T-helper 1 cell treated with Interleukin-12 subunit alpha and Interleukin-12 subunit beta and Interleukin-4 antibody, amounts not matched to agents 30 ng/mL and 1 ng/mL, for 36 hours (primary cell): ENCODE measurements around the gene FARP1. TPM values are rescaled to one million over a fixed set of nuclear protein-coding genes. Genes with fewer than 3 reads are reported as not detected.

Source experiments
- intact Hi-C: fragments of 100-400 bp; cut with micrococcal nuclease; formaldehyde crosslinking; loops from one replicate; pipeline ENCODE4 v1.15.1; 2024
- total RNA-seq: library from RNA; stranded (reverse); gene quantifications from 2 replicates; pipeline ENCODE4 v1.2.3, GENCODE V29; 2022

Gene FARP1
- total RNA-seq, 1 donor from 2014 or later = 0.17 TPM

DNA sequence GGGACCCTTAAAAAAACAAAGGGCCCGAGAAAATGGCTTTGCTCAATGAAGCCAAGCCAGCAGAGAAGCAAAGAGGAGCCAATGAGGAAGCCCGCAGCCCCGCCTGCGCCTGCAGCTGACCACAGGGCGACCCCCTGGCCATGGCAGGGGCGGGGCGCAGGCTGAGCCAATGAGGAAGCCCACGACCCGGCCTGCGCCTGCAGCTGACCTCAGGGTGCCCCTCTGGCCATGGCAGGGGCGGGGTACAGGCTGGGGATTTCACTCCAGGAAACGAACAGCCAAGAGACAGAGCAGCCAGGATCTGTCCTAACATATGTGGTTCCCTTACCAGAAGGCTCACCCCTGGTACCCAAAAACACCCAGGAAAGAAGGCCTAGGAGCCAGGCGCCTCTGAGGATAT lies 332.6 kb downstream of the FARP1 start:
- intact Hi-C loops = loop anchor here (10.0 kb wide), 2 partner anchors 739 to 1251 kb away; partner anchors contain the start of gene MBNL2

DNA sequence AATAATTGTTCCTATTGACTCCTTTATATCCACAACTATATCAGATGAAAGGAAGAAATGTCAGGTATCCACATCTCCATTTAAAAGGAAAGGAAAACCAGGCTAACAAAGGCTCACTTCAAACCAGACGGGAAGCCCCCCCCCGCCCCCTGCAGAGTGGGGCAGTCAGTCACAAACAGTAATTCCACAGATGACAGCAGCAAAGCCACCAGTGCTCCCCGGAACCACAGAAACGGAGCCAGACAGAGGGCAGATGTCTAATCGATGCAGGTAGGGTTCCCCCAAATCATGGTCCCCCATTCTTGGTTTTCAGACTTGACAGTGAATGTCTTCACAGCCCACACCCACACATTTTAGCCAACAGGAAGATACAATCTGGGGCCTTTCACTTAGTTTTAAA lies 333.2 kb downstream of the FARP1 start:
- intact Hi-C loops = loop anchor here (1.0 to 10.0 kb wide), 11 partner anchors 28 to 1251 kb away; partner anchors contain the start of gene MBNL2

DNA sequence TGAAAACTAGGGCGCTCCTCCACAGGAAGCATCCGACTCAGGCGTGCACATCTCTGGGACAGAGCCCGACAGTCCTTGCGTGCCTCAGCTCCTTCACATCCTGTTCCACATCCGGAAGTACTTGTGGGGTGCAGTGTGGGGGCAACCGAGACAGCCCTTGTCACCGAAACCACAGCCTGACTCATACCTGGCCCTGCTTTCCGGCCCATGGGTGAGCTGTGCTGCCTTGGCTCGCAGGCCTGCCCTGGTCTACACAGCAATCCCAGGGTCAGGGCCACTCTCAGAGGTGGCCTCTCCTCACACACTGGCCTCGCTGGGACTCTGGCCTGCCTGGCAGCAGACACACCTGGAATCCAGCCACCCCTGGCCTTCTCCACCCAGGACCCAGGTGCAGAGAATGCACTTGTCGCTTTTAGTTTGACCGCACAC lies 333.7 kb downstream of the FARP1 start:
- intact Hi-C loops = loop anchor here (1.0 to 10.0 kb wide), 11 partner anchors 28 to 1252 kb away; partner anchors contain the start of gene MBNL2

DNA sequence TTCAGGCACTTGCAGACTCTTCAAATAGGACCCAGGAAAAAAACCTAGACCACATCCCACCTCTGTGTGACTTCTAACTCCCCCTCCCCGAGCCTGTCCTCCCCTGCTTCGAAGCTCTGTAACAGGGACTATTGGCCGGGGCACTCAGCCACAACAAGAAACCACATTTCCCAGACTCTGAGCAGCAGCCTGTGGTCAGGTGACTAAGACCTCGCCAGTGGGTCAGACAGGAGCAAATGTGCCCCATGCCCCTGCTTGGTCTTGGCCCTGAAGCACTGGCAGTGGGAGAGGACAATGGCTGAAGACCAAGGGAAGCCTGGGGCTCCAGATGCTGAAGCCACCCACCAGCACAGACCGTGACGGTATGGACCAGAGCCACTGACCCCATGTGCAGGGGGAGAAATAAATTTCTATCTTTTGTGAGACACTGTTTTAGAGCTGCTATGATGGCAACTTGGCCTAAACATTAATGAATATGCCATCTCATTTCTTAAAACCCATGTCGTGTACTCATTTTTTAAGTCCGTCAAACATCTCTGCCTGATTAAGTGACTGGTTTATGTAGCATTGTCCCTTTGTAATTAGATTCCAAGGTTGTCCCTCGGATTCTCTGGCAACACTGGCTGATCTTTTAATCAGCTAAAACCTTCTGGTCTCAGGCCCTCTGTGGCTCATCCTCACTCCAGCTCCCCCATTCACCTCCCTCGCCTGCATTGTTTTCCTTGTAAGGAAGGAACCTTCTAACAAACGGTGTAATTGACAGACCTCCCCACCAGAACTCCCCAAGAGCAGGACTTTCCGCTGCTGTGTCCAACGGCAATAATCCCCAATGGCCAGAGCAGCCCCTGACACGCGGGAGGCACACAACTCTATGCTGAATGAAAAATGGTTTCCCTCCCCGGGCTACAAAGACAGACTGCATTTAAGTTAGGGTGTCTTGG lies 335.6 kb downstream of the FARP1 start:
- intact Hi-C loops = loop anchor here (10.0 kb wide), 2 partner anchors 736 to 1254 kb away; partner anchors contain the start of gene MBNL2

DNA sequence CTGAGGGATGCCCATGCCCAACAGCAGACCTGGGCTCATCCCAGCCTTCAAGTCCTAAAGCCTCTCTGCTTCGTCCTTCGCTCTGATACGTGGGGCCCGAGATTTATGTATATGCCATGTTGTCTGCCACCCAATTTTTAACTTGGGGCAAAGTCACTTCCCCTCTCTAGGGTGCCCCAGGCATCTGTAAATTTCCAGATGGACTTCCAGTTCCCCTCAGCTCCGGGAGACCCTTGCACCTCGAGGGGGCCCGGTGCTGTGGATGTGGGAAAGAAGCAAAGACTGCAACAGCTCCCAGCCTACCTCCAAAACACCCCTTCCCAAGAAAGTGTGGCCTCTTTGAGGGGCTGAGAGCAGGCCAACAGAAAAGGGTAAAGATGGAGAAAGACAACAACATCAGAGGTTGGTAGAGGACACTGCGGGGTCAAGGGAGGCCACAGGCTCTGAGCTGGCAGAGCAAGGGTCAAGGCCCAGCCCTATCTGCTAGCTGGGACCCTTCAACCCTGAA lies 336.7 kb downstream of the FARP1 start:
- intact Hi-C loops = loop anchor here (10.0 kb wide), 2 partner anchors 735 to 1255 kb away; partner anchors contain the start of gene MBNL2

DNA sequence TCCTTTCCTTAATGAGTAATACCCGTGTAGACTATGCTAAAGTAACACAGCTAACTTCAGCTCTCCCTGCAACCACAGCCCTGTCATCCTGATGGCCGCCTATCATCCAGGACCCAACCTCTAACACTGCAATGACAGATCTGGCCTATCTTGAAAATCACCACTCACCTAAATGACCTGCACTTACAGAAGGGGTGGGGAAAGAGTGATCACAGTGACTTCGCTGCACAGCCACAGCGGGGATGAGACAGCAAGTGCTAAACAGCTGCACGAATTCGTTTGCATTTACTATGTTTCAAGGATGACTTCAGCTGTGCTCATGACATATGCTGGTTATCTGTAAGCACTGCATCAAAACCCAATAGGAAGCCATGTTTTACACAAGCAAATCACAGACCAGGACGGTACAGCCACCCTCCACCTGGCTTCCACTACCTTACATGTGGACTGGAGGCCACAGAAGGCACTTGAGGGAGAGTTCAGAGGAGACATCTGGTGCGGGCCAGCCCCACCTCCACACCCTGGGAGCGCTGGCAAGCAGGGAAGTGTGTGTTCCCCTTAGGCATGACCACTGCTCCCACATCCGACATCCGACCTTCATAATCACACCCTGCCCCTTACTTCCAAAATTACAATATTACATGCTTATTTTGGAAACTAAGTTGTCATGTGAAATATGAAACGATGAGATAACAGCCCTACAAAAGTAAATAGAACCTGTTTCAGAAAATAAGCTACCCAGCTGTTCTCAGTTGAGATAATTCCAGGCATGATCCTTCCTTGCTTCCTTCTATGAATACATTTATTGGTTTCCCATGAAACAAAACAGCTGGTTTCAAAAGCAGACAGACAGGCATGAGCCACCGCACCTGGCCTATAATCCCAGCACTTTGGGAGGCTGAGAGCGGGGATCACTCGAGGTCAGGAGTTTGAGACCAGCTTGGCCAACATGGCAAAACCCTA lies 338.3 kb downstream of the FARP1 start:
- intact Hi-C loops = no loop called here

DNA sequence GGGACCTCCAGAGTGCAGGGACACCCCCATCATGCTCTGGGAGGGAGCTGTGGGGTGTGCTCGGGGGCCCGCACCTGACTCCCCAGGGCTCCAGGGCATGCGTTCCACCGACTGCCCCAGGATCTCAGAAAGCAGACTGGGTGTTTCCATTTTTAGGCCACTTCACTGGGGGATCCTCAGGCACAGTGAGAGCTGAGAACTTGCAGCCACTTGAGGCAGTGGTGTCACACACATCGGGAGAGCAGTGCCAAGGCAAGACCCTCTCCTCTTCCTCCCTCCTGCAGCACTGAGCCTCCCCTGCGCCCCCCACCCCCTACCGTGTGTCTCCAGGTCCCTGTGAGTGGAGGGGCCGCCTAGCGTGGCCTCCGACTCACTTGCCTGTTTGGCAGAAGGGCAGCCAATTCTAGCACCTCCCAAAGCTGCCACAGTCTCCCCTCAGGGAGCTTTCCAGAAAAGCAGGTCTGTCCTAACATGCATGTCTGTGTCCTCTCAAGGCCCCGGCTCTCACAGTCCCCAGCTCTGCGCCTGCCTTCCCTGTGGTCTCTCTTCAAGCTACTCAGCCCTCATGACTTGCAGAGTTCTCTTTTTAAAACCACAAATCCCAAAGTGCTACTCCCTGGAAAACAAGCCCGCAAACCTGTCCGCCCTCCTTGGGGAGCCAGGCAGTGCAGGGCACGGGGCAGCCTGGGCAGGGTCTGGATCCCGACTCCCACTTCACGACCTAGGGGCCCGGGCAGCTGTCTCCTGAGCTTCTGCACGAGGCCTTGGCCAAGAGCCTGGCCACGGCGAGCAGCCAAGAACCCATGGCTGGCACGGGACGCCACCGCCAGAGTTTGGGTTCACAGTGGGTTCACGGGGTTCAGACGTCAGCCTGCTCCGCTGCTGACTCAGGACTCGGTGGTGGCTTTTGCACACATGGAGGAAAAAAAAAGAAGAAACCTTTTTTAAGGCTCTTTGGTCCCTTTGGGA lies 339.9 kb downstream of the FARP1 start:
- intact Hi-C loops = no loop called here

DNA sequence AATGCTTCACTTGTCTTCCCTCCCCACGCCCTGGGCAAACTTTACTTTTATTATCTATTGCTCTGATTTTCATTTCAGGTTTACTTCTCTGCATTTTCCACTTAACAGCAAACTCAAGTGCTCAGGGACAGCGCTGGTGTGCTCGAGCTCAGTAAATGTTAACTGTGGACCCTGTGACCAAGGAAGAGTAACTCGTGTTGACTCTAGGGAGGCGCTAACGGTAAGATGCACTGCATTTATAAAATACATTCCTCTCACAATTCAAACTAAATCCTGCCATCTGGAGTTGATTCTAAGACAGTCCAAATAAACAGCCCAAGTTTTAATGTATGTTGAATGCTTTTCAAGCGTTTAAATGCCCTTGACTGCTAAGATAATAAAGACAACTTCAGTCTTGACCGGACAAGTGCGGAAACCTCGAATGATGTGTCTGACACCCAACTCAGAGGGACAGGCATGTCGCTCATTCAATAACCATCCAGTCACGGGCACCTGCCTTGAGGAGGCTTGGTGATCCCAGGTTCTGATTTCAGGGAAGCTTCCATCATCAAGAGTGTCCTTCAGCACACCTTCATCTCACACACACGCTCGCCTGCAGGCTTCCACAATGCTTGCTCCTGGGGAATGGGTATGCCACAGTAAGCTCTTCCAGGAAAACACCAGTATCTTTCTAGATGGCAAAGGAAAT lies 340.9 kb downstream of the FARP1 start:
- intact Hi-C loops = no loop called here

DNA sequence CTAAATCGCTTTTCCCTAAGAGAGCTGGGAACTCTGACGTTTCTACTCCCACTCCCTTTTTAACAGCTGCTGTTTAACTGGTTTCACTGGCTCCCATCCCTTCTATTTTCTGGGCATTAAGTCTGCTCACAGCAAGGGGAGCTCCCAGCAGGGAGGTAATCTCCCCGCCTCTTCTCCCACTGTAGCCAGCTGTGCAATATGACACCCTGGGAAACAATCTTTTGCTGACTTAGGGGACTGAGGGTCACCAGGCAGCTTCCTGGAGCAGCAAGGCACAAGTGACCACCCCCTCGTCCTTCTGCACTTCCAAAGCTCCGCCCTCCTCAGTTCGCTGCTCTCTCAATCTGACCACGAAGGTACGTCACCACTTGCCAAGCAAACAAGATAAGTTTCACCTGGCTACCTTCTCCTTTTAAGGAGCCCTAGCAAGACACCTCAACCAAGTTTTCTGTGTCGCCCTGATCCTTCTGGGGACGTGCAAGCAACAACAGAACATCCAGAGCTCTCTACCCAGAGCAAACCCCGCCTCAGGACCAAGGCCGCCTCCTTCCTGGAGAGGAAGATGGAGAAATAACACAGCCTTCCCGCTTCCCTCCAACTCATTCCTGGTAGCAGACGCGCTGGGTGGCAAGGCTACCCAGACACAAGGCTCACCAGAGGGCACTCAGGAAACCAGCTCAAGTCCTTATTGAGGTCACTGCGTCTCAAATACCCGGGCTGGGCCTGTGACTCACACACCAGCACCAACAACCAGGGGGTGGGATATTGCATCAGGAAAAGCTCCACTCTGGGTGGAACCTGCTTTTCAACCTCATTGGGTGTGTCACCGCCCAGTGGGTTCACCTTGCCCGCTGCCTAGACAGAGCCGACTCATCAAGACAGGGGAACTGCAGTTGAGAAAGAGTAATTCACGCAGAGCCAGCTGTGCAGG lies 341.7 kb downstream of the FARP1 start:
- intact Hi-C loops = no loop called here

DNA sequence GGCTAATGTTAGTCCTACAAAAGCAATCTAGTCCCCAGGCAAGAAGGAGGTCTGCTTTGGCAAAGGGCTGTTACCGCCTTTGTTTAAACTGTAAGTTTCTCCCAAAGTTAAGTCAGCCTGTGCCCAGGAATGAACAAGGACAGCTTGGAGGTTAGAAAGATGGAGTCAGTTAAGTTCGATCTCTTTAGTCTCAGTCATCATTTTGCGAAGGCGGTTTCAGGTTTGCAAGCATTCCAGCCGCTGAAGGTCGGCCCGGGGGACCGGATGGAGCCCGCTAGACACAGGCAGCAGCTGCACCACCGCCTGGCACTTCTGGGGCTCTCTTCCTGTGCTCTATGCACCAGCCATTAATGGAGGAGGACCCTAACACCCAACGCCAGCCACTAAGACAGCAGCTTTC lies 342.7 kb downstream of the FARP1 start:
- intact Hi-C loops = no loop called here

DNA sequence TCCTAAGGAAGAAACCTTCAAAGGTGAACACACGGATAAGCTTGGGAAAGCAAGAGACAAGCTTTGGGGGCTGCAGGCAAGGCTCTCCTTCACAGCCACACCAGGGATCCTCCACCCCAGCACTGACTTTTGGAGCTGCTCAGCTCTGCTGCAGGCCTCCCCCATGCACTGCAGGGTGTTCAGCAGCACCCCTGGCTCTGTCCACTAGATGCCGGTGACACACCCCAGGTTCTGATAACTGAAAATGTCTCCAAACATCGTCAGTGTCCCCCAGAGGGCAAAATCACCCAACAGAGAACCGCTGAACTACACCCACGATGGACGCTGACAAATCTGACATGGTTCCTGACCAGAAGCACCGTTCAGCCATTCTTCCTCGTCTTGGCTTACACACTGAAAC lies 343.5 kb downstream of the FARP1 start:
- intact Hi-C loops = no loop called here

DNA sequence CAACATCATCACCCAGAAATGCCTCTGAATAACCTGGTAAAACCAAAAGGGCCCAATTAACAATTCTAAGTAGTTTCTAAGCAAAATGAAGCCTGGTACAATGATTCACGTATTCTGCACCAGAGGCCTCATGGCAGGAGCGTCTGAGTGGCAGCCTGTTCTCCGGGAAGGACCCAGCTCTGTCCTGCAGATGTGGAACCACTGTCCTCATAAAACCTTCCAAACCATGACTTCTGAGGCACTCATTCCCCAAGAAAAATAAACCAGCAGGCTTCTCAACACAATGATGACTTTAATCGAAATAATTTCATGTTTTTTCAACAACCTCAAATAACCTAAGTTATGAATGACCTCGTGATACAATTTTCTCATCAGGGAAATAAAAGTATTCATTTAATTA lies 344.1 kb downstream of the FARP1 start:
- intact Hi-C loops = no loop called here

DNA sequence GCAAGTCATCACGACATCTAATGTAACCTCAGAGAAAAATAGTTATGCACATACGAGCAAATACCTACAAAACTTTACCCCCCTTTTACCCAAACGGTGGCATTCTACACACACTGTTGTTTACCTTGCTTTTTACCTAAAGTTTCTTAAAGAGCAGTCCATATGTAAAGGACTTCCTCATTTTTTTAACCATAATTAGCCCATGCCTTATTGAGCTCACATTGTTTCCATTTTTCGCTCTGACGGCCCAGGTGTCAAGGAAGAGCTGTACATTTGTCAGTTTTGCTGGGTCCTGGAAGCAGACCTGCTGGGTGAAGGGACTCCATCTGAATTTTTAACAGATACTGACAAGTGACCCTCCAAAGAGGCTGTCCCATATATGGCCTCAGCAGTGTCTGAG lies 344.6 kb downstream of the FARP1 start:
- intact Hi-C loops = no loop called here

DNA sequence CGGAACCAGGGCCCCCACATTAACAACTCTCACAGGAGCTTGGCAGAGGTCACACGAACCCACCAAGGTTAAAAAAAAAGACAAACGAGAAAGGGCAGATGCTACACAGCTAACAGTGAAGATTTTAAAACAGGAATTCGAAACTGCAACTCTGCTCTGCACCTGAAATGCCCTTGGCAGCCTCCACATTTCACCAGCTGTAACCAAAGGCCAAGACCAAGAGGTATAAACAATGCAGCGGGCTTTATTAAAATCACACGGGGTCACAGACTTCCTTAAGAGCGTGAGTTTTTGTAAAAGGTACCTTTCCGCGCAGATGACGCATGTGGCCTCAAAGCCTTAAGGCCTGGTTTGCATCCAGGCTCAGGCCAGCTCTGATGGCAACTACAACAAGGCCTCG lies 345.8 kb downstream of the FARP1 start:
- intact Hi-C loops = no loop called here

DNA sequence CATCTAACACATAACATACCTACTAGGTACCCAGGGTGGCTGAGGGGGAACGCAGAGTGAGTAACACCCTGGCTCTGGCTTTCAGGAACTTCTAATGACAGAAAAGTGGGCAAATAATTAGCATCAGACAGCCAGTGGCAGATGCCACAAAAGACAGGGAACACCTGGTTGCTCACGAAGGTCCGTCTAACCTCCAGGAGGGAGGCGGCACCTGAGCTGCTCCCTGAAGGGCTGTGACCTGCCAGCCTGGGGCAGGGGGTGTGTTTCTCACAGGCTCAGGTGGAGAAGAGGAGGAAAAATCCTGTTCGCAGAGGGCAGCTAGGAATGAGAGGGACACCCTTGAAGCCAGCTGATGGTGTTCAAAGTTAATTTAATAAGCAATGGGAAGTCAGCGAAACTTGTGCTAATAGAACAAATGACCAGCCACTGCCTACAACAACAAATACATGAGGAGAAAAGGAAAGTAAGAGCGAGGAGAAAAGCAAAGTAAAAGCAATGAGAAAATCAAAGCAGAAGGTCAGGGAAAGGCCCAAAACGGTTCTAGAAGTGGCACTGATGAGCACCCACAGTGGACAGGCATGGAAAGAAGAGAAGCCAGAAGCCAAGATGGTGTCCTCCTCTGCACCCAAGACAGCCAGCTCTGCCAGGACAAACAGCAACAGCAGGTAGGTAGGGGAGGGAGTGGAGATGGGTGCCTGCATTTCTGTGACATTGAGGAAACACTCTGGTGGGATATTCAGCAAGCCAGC lies 346.7 kb downstream of the FARP1 start:
- intact Hi-C loops = no loop called here

DNA sequence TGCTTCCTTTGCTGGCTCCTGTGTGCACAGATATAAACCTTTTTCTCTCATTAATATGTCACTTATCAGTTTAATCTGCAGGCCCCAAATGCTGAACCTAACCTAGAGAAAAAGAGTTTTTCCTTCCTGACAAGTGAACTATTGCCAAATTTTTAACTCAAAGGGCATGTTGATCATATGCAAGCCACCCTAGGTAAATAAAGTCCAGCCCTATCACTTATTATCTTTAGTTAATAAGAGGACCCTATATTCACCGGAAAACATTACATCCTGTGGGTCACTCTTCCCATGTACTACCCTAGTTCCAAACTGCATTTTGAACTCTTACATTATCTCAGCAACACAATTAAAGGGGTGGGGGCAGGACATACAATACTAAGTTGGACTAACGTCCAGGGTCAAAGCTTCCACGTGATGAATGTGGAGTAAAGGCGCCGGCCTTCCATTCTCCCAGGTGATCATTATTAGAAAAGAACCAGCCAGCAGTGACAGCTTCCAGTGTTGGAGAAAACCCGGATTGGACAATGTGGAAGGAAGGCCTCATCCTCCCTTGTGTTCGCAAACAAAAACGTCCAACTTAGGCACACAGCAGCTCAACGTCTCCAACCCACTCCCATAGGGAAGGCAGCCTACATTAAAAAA lies 347.4 kb downstream of the FARP1 start:
- intact Hi-C loops = no loop called here

DNA sequence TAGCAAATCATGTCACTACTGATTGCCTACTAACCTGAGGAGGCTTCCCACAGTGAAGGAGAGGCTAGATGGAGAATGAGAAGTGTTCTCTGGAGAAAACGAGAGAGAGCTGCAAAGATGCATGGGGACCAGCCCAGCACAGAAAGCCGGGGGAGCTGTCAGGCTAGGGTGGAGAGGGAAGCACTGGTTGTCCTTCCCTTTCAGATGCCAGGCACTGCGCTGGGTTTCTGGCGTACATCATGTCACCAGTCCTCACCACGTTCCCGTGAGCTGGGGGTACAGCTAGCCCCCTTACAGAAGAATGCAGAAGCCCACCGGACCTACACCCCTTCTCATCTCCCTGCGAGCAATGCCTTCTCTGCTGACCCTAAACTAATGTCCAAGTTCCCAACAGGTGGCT lies 348.0 kb downstream of the FARP1 start:
- intact Hi-C loops = no loop called here
